C4-2B (cell line): ENCODE measurements around the gene SLC25A40.

ENCODE experiments used
- CTCF ChIP-seq: fragments of 450-650 bp; conservative IDR thresholded peaks from 2 replicates; pipeline ENCODE4 v1.5.1; 2017; ENCODE audit warnings: mild to moderate bottlenecking
- ZFX ChIP-seq: fragments of 450-650 bp; IDR thresholded peaks from 2 replicates; pipeline ENCODE4 v1.6.1; 2017

GRCh38 chr7:87833130-87833529 is 43.0 kb downstream of the SLC25A40 start:
- TF ChIP-seq CTCF (no peak), ZFX (no peak)
